ENCODE results near the gene PTPRD. TPM values are rescaled to one million over a fixed set of nuclear protein-coding genes. Genes with fewer than 3 reads are reported as not detected.

Gene PTPRD
- total RNA-seq, 2 experiments from 2014 or later = 0.03 TPM; not detected in 1

DNA sequence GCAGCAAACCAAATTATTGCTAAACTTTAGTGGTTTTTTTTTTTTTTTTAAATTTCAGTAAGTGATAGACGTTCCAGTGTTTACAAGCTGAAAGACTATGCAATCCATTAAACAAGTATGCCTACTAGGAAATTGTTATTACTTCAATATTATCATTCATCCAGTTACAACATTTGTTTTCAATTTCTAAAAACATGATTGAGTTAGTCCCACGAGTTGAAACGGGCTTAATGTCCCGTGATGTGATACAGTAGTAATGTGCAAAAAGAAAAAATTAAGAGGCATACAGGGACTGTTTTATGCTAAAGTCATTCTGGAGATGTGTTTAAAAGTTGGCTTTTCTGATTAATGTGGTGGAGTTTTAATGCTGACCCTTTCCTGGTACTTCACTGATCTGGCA, 2262.9 kb downstream of the PTPRD start:
- no peaks in the 10 kb centered on the region for H3K4me1 ChIP-seq (ENCODE audit: insufficient read depth, low read length, poor library complexity, severe bottlenecking)
- H3K79me2 ChIP-seq (ENCODE audit: insufficient read depth, low read depth, low read length) = no peaks in the 10 kb centered on the region
- no peak for DNase-seq (ENCODE audit: low spot score)
- no peaks in the 10 kb centered on the region for H3K9me3 ChIP-seq (ENCODE audit: low read length)
- POLR2A ChIA-PET = interaction anchor here (0.6 kb wide), 1 partner anchor 133 kb away, joined by 4 read pairs; no protein-coding TSS in a partner anchor
- H3K4me2 ChIP-seq (ENCODE audit: low read length) = no peak overlapping the region
- H4K20me1 ChIP-seq (ENCODE audit: insufficient read depth, low read length) = no peaks in the 10 kb centered on the region
- no peak overlapping the region for H3K4me3 ChIP-seq (ENCODE audit: low read depth, low read length, poor library complexity, severe bottlenecking)
- CTCF ChIA-PET (ENCODE audit: unreplicated experiment) = no interaction called here
- no peaks in the 10 kb centered on the region for H3K9me2 ChIP-seq (ENCODE audit: insufficient read depth, low read length)
- H3K27ac ChIP-seq (ENCODE audit: low read depth, low read length, poor library complexity, severe bottlenecking) = no peak overlapping the region
- no TSS peak for BruUV-seq (replicated peaks)
- intact Hi-C loops (cut with micrococcal nuclease; ENCODE audit: unreplicated experiment) = no loop called here
- no peaks in the 10 kb centered on the region for H3K36me3 ChIP-seq (ENCODE audit: insufficient read depth, low read length)
- TF ChIP-seq, protein P1, sequence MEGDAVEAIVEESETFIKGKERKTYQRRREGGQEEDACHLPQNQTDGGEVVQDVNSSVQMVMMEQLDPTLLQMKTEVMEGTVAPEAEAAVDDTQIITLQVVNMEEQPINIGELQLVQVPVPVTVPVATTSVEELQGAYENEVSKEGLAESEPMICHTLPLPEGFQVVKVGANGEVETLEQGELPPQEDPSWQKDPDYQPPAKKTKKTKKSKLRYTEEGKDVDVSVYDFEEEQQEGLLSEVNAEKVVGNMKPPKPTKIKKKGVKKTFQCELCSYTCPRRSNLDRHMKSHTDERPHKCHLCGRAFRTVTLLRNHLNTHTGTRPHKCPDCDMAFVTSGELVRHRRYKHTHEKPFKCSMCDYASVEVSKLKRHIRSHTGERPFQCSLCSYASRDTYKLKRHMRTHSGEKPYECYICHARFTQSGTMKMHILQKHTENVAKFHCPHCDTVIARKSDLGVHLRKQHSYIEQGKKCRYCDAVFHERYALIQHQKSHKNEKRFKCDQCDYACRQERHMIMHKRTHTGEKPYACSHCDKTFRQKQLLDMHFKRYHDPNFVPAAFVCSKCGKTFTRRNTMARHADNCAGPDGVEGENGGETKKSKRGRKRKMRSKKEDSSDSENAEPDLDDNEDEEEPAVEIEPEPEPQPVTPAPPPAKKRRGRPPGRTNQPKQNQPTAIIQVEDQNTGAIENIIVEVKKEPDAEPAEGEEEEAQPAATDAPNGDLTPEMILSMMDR (conservative IDR thresholded peaks at IDR 0.05; ENCODE audit: low read length) = no peak
- TF ChIP-seq EZH2phosphoT487 (IDR thresholded peaks at IDR 0.05; ENCODE audit: borderline replicate concordance, low read depth, low read length) = no peak
- no peak overlapping the region for H2AFZ ChIP-seq (ENCODE audit: low read length)

DNA sequence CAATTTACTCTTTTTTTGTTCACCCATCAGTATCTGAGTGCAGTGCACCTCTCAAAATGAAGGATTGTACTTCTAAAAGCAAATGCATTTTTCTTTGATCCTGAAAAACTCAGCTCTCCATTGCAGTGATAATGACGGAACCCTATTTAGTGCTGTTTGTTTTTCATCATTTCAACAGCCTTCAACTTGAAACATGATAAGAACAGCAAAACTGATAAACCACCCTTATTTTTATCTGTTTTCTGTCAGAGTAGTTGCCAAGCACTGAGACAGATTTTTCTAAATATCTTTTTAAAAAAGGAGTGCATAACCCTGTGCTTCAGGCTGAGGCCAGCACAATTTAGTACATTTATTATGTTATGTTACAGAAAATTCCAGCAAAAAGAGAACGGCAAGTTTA, 2263.4 kb downstream of the PTPRD start:
- DNase-seq (ENCODE audit: low spot score) = no peak
- Histone ChIP-seq H3K4me3 (ENCODE audit: low read depth, low read length, poor library complexity, severe bottlenecking) (no peak overlapping the region), H3K79me2 (ENCODE audit: insufficient read depth, low read depth, low read length) (no peaks in the 10 kb centered on the region), H3K9me2 (ENCODE audit: insufficient read depth, low read length) (no peaks in the 10 kb centered on the region), H4K20me1 (ENCODE audit: insufficient read depth, low read length) (no peaks in the 10 kb centered on the region), H3K36me3 (ENCODE audit: insufficient read depth, low read length) (no peaks in the 10 kb centered on the region), H3K4me2 (ENCODE audit: low read length) (no peak overlapping the region), H3K9me3 (ENCODE audit: low read length) (no peaks in the 10 kb centered on the region), H3K27ac (ENCODE audit: low read depth, low read length, poor library complexity, severe bottlenecking) (no peak overlapping the region), H2AFZ (ENCODE audit: low read length) (no peak overlapping the region), H3K4me1 (ENCODE audit: insufficient read depth, low read length, poor library complexity, severe bottlenecking) (no peaks in the 10 kb centered on the region)
- POLR2A ChIA-PET = no interaction called here
- intact Hi-C loops (cut with micrococcal nuclease; ENCODE audit: unreplicated experiment) = no loop called here
- TF ChIP-seq, protein P1 (conservative IDR thresholded peaks at IDR 0.05; ENCODE audit: low read length) = no peak
- TF ChIP-seq EZH2phosphoT487 (IDR thresholded peaks at IDR 0.05; ENCODE audit: borderline replicate concordance, low read depth, low read length) = no peak
- BruUV-seq (replicated peaks) = no TSS peak
- CTCF ChIA-PET (ENCODE audit: unreplicated experiment) = no interaction called here

DNA sequence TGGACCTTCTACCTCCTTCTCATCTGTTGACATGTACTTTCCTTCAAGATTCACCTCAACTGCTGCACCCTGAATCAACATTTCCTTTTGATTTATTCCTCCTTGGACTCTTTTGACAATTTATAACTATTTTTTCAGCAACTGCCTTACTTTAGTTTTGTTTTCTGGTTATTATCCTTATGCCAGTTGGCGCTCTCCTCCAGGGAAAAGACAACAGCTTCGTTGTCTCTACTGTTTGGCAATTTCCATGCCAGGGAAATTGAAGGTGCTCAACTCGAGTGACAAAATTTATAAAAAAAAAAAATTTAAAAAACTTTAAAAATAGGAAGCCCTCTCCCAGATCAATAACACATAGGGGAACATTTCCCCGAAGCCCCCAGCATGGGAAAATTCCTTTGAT, 2264.0 kb downstream of the PTPRD start:
- H3K27ac ChIP-seq (ENCODE audit: low read depth, low read length, poor library complexity, severe bottlenecking) = no peak overlapping the region
- H2AFZ ChIP-seq (ENCODE audit: low read length) = no peak overlapping the region
- POLR2A ChIA-PET = no interaction called here
- intact Hi-C loops (cut with micrococcal nuclease; ENCODE audit: unreplicated experiment) = no loop called here
- CTCF ChIA-PET (ENCODE audit: unreplicated experiment) = no interaction called here
- no peaks in the 10 kb centered on the region for H3K9me3 ChIP-seq (ENCODE audit: low read length)
- no peak overlapping the region for H3K4me3 ChIP-seq (ENCODE audit: low read depth, low read length, poor library complexity, severe bottlenecking)
- H3K36me3 ChIP-seq (ENCODE audit: insufficient read depth, low read length) = no peaks in the 10 kb centered on the region
- H3K4me1 ChIP-seq (ENCODE audit: insufficient read depth, low read length, poor library complexity, severe bottlenecking) = no peaks in the 10 kb centered on the region
- H3K9me2 ChIP-seq (ENCODE audit: insufficient read depth, low read length) = no peaks in the 10 kb centered on the region
- no peaks in the 10 kb centered on the region for H4K20me1 ChIP-seq (ENCODE audit: insufficient read depth, low read length)
- BruUV-seq (replicated peaks) = no TSS peak
- DNase-seq (ENCODE audit: low spot score) = no peak
- TF ChIP-seq, protein P1 (conservative IDR thresholded peaks at IDR 0.05; ENCODE audit: low read length) = no peak
- TF ChIP-seq EZH2phosphoT487 (IDR thresholded peaks at IDR 0.05; ENCODE audit: borderline replicate concordance, low read depth, low read length) = no peak
- H3K4me2 ChIP-seq (ENCODE audit: low read length) = no peak overlapping the region
- H3K79me2 ChIP-seq (ENCODE audit: insufficient read depth, low read depth, low read length) = no peaks in the 10 kb centered on the region

Data from OCI-LY7 (cell line).